Ectodermal cell (in vitro differentiated cells): ENCODE results near the gene GRID2.

Source experiments
- H3K27ac ChIP-seq: 2 replicates; pipeline ENCODE4 v1.7.0; 2013; ENCODE audit warnings: mild to moderate bottlenecking, low read depth, low read length; ENCODE audit not compliant: insufficient read depth, poor library complexity, severe bottlenecking
- H3K27me3 ChIP-seq: 2 replicates; pipeline ENCODE4 v1.7.0; 2013; ENCODE audit warnings: mild to moderate bottlenecking, low read length; ENCODE audit not compliant: insufficient read depth, control insufficient read depth, poor library complexity, severe bottlenecking
- H3K36me3 ChIP-seq: one replicate; pipeline ENCODE4 v1.7.0; 2013; ENCODE audit warnings: low read length; ENCODE audit not compliant: control insufficient read depth, insufficient read depth
- H3K4me1 ChIP-seq: one replicate; pipeline ENCODE4 v1.7.0; 2013; ENCODE audit warnings: low read length; ENCODE audit not compliant: control insufficient read depth, insufficient read depth
- H3K4me3 ChIP-seq: 2 replicates; pipeline ENCODE4 v1.7.0; 2013; ENCODE audit warnings: low read depth, low read length, control low read depth; ENCODE audit not compliant: insufficient read depth
- H3K9me3 ChIP-seq: 2 replicates; pipeline ENCODE4 v1.7.0; 2013; ENCODE audit warnings: mild to moderate bottlenecking, low read length, moderate library complexity; ENCODE audit not compliant: control insufficient read depth
- WGBS, 2 experiments: methylation state at CpG; one replicate each; pipeline ENCODE4 v1.1.7; 2013; ENCODE audit warnings: missing lambda C conversion rate in 2 of 2; 5-methylcytosine and 5-hydroxymethylcytosine counted together

Gene GRID2

DNA sequence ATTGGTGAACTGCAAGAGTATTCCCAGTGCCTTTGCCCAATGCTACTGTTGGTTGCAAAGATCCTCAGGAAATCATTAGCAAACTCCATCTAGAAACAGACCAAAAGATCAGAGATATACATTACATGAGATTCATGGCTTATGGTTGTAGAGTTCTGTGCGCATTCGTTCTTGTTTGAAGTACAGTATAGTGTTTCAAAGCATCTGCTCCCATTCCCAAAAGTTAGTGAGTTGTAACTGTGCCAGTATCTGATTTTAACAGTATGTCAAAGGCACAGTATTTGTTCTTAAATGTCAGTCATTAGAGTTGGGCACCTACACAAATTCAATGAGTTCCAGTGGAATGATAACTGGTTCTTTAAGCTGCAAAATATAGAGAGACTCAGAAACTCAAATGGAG lies 1210.1 kb downstream of the GRID2 start:
- no peak overlapping the region for H3K4me3 ChIP-seq
- no peaks in the 10 kb centered on the region for H3K4me1 ChIP-seq
- H3K36me3 ChIP-seq, result no peaks in the 10 kb centered on the region
- no peak overlapping the region for H3K27ac ChIP-seq
- H3K27me3 ChIP-seq, result no peaks in the 10 kb centered on the region
- WGBS, 2 experiments, result 94 to 95% methylated on average over 2 of the region's 2 CpGs
- no peaks in the 10 kb centered on the region for H3K9me3 ChIP-seq

DNA sequence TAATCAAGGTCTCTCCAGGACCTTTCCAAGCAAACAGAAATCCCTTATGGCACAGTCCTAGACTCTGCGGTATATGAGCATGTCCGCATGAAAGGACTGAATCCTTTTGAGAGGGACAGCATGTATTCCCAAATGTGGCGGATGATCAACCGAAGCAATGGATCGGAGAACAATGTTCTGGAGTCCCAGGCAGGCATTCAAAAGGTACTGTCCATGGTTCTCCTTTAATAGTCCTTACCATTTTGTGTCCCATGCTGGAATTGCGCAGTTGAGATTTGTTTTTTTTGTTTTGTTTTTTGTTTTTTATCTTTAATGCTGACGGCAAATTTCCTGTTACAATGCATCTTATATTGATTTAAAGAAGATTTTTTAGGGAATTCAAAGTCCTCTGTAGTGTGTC lies 1211.4 kb downstream of the GRID2 start:
- H3K4me3 ChIP-seq, result no peak overlapping the region
- no peak overlapping the region for H3K27ac ChIP-seq
- no peaks in the 10 kb centered on the region for H3K9me3 ChIP-seq
- H3K4me1 ChIP-seq, result no peaks in the 10 kb centered on the region
- no peaks in the 10 kb centered on the region for H3K36me3 ChIP-seq
- no peaks in the 10 kb centered on the region for H3K27me3 ChIP-seq
- 97% methylated on average over 5 to 7 of the region's 7 CpGs for WGBS, 2 experiments

DNA sequence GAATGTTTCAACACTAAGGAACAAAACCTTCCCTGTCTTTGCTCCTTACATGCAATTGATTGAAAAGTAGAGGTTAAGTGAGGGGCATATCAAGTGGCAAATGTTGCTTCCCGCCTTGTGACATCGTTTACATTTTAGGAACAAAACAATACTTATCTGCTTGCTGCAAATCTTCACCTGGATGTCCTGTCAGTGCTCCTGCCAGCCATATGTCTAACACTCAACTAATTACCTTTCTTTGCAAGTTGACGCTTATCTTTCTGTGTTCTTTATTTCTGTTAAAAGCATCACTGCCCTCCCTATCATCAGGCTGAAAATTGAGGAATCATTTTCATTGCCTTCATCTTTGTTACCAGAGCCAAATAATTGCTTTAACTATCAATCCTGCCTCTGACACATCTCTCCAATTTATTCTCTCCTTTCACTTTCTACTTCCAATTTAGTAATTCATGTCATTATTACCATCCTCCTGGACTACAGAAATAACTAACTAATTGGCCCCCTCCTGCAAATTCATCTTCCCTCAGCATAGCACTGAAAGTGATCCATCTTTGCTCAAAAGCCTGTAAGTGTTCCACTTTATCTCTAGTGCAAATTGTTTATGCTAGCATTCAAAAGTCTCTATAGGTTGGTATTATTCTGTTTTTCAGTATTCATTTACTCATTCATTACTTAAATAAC lies 1226.1 kb downstream of the GRID2 start:
- no peak overlapping the region for H3K27ac ChIP-seq
- no peaks in the 10 kb centered on the region for H3K36me3 ChIP-seq
- H3K27me3 ChIP-seq, result no peaks in the 10 kb centered on the region
- H3K4me3 ChIP-seq, result no peak overlapping the region
- 87 to 91% methylated on average over 3 of the region's 3 CpGs for WGBS, 2 experiments
- H3K4me1 ChIP-seq, result no peaks in the 10 kb centered on the region
- H3K9me3 ChIP-seq, result no peaks in the 10 kb centered on the region

DNA sequence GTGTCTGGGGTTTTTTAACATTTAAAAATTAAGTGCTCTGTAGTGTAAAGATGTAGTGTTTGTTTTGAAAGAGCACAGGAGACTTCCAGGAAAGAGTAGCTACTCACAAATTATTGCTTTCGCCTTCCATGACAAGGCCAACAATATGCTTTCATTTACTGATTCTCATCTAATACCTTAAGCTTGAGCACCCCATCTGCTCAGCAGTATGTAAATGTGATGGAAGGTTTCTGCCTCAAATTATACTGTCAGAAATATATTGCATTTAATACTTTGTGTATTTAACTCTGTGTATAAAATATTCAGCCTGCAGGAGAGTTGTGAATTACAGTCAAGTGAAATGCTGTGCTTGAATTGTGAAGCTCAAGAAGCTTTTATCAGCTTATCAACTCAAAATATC lies 1228.5 kb downstream of the GRID2 start:
- 89 to 100% methylated on average over 1 of the region's 1 CpG for WGBS, 2 experiments
- Histone ChIP-seq H3K27ac (no peak overlapping the region), H3K4me1 (no peaks in the 10 kb centered on the region), H3K9me3 (no peaks in the 10 kb centered on the region), H3K4me3 (no peak overlapping the region), H3K36me3 (no peaks in the 10 kb centered on the region), H3K27me3 (no peaks in the 10 kb centered on the region)

DNA sequence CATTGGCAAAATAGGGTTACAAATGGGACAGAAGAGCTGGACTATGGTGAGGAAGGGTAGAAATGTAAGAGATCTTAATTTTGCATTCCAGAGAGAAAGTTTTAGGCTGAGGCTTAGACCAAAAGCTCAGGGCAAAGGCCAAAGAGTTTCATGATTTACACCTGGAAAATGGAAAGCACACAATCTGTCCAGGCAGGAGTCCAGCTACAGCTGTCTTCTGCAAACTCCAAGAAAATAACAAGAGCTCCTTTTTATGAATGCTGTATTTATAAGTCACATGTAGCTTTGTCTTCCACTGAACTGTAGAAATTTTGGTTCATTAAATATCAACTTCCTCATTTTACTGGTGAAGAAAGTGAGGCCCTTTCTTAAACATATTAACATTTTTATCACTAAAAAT lies 1236.8 kb downstream of the GRID2 start:
- Histone ChIP-seq H3K36me3 (no peaks in the 10 kb centered on the region), H3K27me3 (no peaks in the 10 kb centered on the region), H3K4me3 (no peak overlapping the region), H3K9me3 (no peaks in the 10 kb centered on the region), H3K27ac (no peak overlapping the region), H3K4me1 (no peaks in the 10 kb centered on the region)

DNA sequence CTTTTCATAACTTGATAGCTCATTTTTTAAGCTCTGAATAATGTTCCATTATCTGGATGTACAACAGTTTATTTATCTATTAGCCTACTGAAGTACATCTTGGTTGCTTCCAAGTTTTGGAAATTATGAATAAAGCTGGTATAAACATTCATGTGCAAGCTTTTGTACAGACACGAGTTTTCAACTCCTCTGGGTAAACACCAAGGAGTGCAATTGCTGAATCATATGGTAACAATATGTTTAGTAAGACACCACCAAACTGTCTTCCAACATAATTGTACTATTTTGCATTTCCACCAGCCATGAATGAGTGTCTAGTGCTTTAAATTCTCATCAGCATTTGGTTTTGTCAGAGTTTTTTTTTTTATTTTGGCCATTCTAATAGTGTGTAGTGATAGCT lies 1258.1 kb downstream of the GRID2 start:
- H3K36me3 ChIP-seq, result no peaks in the 10 kb centered on the region
- H3K4me3 ChIP-seq, result no peak overlapping the region
- H3K27ac ChIP-seq, result no peak overlapping the region
- 75 to 83% methylated on average over 1 of the region's 1 CpG for WGBS, 2 experiments
- H3K4me1 ChIP-seq, result no peaks in the 10 kb centered on the region
- H3K27me3 ChIP-seq, result no peaks in the 10 kb centered on the region
- no peaks in the 10 kb centered on the region for H3K9me3 ChIP-seq

DNA sequence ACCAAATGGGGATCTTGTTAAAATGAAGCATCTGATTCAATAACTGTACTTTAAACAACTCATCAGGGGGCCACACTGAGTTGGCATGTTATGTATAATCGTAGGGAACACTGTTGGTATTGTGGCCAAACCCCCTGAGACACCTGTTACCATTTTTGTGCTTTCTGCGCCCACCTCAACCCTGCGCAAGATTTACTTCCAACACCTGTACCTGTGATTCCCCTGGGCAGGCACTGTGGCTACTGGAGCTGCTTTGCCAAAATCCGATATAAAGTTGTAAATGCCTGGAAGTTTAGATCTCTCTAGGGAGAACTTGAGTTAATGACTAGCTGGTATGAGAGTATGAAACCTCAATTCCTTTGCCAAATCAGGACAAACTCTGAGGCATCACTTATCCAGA lies 1265.0 kb downstream of the GRID2 start:
- H3K36me3 ChIP-seq, result no peaks in the 10 kb centered on the region
- H3K4me1 ChIP-seq, result no peaks in the 10 kb centered on the region
- WGBS, 2 experiments, result 88 to 97% methylated on average over 4 of the region's 4 CpGs
- H3K4me3 ChIP-seq, result no peak overlapping the region
- H3K9me3 ChIP-seq, result no peaks in the 10 kb centered on the region
- no peaks in the 10 kb centered on the region for H3K27me3 ChIP-seq
- H3K27ac ChIP-seq, result no peak overlapping the region

DNA sequence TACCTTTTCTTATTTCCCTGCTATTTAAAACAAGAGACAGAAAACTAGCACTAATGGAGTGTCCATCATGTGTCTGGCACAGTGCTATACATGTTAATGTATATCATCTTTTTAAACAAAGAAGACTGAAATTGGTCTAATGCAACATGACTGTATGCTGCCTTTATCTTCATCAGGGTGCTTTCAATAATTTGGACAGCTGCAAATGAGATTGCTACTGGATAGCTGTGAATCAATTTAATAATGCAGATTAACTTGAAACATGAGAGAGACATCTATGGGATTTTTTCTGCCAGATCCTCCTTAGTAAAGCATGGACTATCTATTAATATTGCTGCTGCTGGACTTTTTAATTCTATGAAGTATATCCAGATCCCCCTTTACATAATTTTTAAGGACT lies 1269.5 kb downstream of the GRID2 start:
- Histone ChIP-seq H3K4me3 (no peak overlapping the region), H3K4me1 (no peaks in the 10 kb centered on the region), H3K9me3 (no peaks in the 10 kb centered on the region), H3K27me3 (no peaks in the 10 kb centered on the region), H3K27ac (no peak overlapping the region), H3K36me3 (no peaks in the 10 kb centered on the region)

DNA sequence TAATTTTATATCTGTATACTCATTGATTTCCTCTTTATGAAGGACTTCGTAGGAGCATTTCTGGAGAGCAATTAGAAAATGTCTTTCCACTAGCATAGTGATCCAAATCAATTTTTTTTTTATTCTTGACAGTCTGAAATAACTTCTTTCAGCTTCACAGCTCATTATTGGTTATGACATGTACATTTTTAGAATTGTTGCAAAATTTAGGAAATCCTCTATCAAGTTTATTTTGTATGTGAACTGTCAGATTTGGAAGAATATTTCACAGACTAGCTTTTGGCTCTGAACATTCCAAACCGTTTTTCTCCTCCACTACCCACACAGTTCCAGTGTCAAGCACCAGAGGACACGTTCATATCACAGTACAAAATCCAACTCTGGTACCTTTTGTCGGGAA lies 1275.2 kb downstream of the GRID2 start:
- Histone ChIP-seq H3K9me3 (no peaks in the 10 kb centered on the region), H3K36me3 (no peaks in the 10 kb centered on the region), H3K4me1 (no peaks in the 10 kb centered on the region), H3K27ac (no peak overlapping the region), H3K4me3 (no peak overlapping the region), H3K27me3 (no peaks in the 10 kb centered on the region)
- WGBS, 2 experiments, result 92 to 98% methylated on average over 3 to 4 of the region's 4 CpGs

DNA sequence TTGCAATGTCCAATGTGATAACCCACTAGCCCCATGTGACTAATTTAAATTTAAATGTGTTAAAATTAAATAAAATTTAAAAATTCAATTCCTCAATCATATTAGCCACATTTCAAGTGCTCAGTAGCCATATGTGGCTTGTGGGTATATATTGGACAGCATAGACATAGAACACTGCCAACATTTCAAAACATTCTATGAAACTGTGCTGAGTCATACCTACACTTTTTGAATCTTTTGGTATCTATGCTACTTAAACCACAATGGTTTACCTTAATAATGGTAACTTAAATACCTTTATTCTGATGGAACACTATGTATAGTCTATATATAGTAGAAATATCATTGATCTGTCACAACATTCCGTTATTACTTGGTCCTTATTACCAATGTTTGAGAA lies 1301.4 kb downstream of the GRID2 start:
- WGBS, 2 experiments, result no CpG with 5 or more reads among the region's 1 CpG
- no peak overlapping the region for H3K27ac ChIP-seq

DNA sequence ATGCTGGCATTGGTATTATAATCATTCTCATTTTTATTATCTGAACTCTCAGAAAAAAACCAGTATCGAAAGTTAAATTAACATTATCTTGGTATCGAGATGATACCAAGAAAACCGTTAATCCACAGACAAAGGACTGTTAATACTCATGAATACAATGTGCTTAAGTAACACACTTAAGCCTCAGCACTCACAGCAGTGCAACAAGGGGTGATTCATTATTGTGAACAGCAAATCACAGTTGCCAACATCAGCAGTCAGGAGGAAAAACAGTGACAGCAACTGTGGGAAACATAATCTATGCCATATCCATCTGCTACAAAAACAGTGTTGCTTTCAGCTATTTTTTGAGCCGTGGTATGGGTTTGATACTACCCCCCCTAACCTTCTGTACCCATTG lies 1313.8 kb downstream of the GRID2 start:
- H3K9me3 ChIP-seq, result no peaks in the 10 kb centered on the region
- H3K27ac ChIP-seq, result no peak overlapping the region
- WGBS, 2 experiments, result 91 to 95% methylated on average over 4 of the region's 4 CpGs
- no peak overlapping the region for H3K4me3 ChIP-seq
- no peaks in the 10 kb centered on the region for H3K27me3 ChIP-seq
- H3K36me3 ChIP-seq, result no peaks in the 10 kb centered on the region
- H3K4me1 ChIP-seq, result no peaks in the 10 kb centered on the region

More for the DNA sequence above, 1301.4 kb downstream of the GRID2 start:
- Histone ChIP-seq H3K36me3 (no peaks in the 10 kb centered on the region), H3K4me3 (no peak overlapping the region), H3K27me3 (no peaks in the 10 kb centered on the region), H3K4me1 (no peaks in the 10 kb centered on the region), H3K9me3 (no peaks in the 10 kb centered on the region)
